H1 (cell line): ENCODE data around the gene DPP8. TPM values are rescaled to one million over a fixed set of nuclear protein-coding genes. Genes with fewer than 3 reads are reported as not detected.

ENCODE experiments used
- CTCF ChIA-PET: fragments of 300-600 bp; sonication (Branson Sonifier 250); formaldehyde crosslinking; loops from one replicate; lab custom pipeline; 2021; ENCODE audit not compliant: partially characterized antibody; lab: Charles Lee
- POLR2A ChIA-PET: fragments of 300-600 bp; sonication (Branson Sonifier 250); formaldehyde crosslinking; loops from one replicate; lab custom pipeline; 2021; ENCODE audit warnings: inconsistent platforms; ENCODE audit not compliant: partially characterized antibody; lab: Charles Lee
- DNase-seq, 2 experiments: peaks; one replicate each; pipeline versions ENCODE4 v3.0.0 to v3.0.0-alpha.2; 2010 to 2022; ENCODE audit warnings: low spot score in 2 of 2, low read depth in 1 of 2, mixed read lengths in 1 of 2
- FAIRE-seq: peaks from 2 replicates; lab custom pipeline; 2011; peaks lifted over from hg19 to GRCh38; lab: Jason Lieb, UNC
- H2AFZ ChIP-seq: 2 replicates; pipeline ENCODE4 v1.8.1; 2012; ENCODE audit warnings: low read length, inconsistent platforms
- H2AK5ac ChIP-seq: 2 replicates; pipeline ENCODE4 v1.6.1; 2013; ENCODE audit warnings: low read depth, low read length
- H2BK120ac ChIP-seq: replicated peaks from 2 replicates; pipeline ENCODE3; 2013; ENCODE audit warnings: low read depth, low read length, inconsistent platforms
- H2BK12ac ChIP-seq: 2 replicates; pipeline ENCODE4 v1.6.1; 2013; ENCODE audit warnings: low read depth, low read length
- H2BK15ac ChIP-seq: 2 replicates; pipeline ENCODE4 v1.6.1; 2013; ENCODE audit warnings: low read length
- H2BK20ac ChIP-seq: 2 replicates; pipeline ENCODE4 v1.6.1; 2013; ENCODE audit warnings: low read length
- H2BK5ac ChIP-seq: 2 replicates; pipeline ENCODE4 v1.6.1; 2013; ENCODE audit warnings: low read depth, low read length
- H3K14ac ChIP-seq: 2 replicates; pipeline ENCODE4 v1.6.1; 2013; ENCODE audit warnings: inconsistent platforms; ENCODE audit not compliant: insufficient read length
- H3K18ac ChIP-seq: 2 replicates; pipeline ENCODE4 v1.6.1; 2013; ENCODE audit warnings: low read length; ENCODE audit errors: extremely low read depth
- H3K23ac ChIP-seq: 2 replicates; pipeline ENCODE4 v1.6.1; 2013; ENCODE audit warnings: inconsistent platforms; ENCODE audit not compliant: insufficient read length
- H3K23me2 ChIP-seq: 2 replicates; pipeline ENCODE4 v1.6.1; 2013; ENCODE audit warnings: low read depth, low read length
- H3K27ac ChIP-seq: 2 replicates; pipeline ENCODE4 v1.6.1; 2011; ENCODE audit warnings: low read depth, low read length, inconsistent platforms
- H3K27me3 ChIP-seq, 4 experiments: replicated peaks in 1 of 4; 1 replicate in 1 of 4; 2 replicates in 3 of 4; pipeline versions ENCODE4 v1.6.1 to v1.8.1; 2011 to 2013; ENCODE audit warnings: low read length in 3 of 4, mild to moderate bottlenecking in 3 of 4, inconsistent platforms in 2 of 4, mixed read lengths in 2 of 4, moderate library complexity in 1 of 4; ENCODE audit not compliant: control insufficient read depth in 3 of 4, insufficient read depth in 3 of 4; ENCODE audit errors: extremely low read depth in 1 of 4
- H3K36me3 ChIP-seq, 4 experiments: 2 replicates each; pipeline versions ENCODE4 v1.6.1 to v1.8.1; 2011 to 2013; ENCODE audit warnings: mild to moderate bottlenecking in 4 of 4, low read length in 3 of 4, moderate library complexity in 2 of 4, control low read depth in 1 of 4, inconsistent platforms in 1 of 4; ENCODE audit not compliant: insufficient read depth in 4 of 4, control insufficient read depth in 2 of 4
- H3K4ac ChIP-seq: replicated peaks from 2 replicates; pipeline ENCODE3; 2013; ENCODE audit warnings: low read length, low read depth, mixed read lengths, inconsistent platforms; ENCODE audit not compliant: insufficient read length
- H3K4me1 ChIP-seq, 4 experiments: replicated peaks in 1 of 4; 1 replicate in 1 of 4; 2 replicates in 3 of 4; pipeline versions ENCODE4 v1.6.1 to v1.8.1; 2011 to 2013; ENCODE audit warnings: low read length in 3 of 4, inconsistent platforms in 2 of 4, mixed read lengths in 1 of 4; ENCODE audit not compliant: insufficient read depth in 4 of 4, control insufficient read depth in 3 of 4
- H3K4me2 ChIP-seq, 2 experiments: 2 replicates each; pipeline versions ENCODE4 v1.6.1 to v1.8.1; 2011 to 2013; ENCODE audit warnings: low read depth in 2 of 2, low read length in 2 of 2, control low read depth in 1 of 2, inconsistent platforms in 1 of 2, mild to moderate bottlenecking in 1 of 2; ENCODE audit not compliant: insufficient read depth in 1 of 2
- H3K4me3 ChIP-seq, 4 experiments: fragments of 200-600, 300-600 bp in 1 of 4; sonication (generic), shearing (Covaris generic), sonication (Bioruptor Twin) in 1 of 4; 2 replicates each; pipeline versions ENCODE4 v1.5.1 to v1.8.1; 2011 to 2016; ENCODE audit warnings: low read length in 4 of 4, low read depth in 3 of 4, control low read depth in 2 of 4, inconsistent platforms in 2 of 4, mild to moderate bottlenecking in 2 of 4, mixed read lengths in 1 of 4, moderate library complexity in 1 of 4; ENCODE audit not compliant: insufficient read depth in 2 of 4; ENCODE audit errors: extremely low read depth in 1 of 4
- H3K56ac ChIP-seq: replicated peaks from 2 replicates; pipeline ENCODE3; 2013; ENCODE audit warnings: low read depth, mild to moderate bottlenecking, mixed read lengths, low read length, inconsistent platforms; ENCODE audit not compliant: insufficient read length
- H3K79me1 ChIP-seq: 2 replicates; pipeline ENCODE4 v1.6.1; 2013; ENCODE audit warnings: low read depth, low read length, control low read depth
- H3K79me2 ChIP-seq, 2 experiments: 2 replicates each; pipeline versions ENCODE4 v1.6.1 to v1.8.1; 2012 to 2013; ENCODE audit warnings: low read length in 2 of 2, mild to moderate bottlenecking in 2 of 2, inconsistent platforms in 1 of 2; ENCODE audit not compliant: insufficient read depth in 2 of 2, control insufficient read depth in 1 of 2
- H3K9ac ChIP-seq, 4 experiments: replicated peaks in 1 of 4; 1 replicate in 1 of 4; 2 replicates in 3 of 4; pipeline versions ENCODE4 v1.6.1 to v1.8.1; 2011 to 2013; ENCODE audit warnings: low read depth in 3 of 4, low read length in 3 of 4, control low read depth in 2 of 4, mild to moderate bottlenecking in 2 of 4, moderate library complexity in 2 of 4, inconsistent platforms in 1 of 4; ENCODE audit errors: extremely low read depth in 1 of 4
- H3K9me3 ChIP-seq, 2 experiments: 2 replicates each; pipeline versions ENCODE4 v1.6.1 to v1.8.1; 2012 to 2013; ENCODE audit warnings: mild to moderate bottlenecking in 2 of 2, moderate library complexity in 2 of 2, control low read depth in 1 of 2, inconsistent platforms in 1 of 2, low read depth in 1 of 2, low read length in 1 of 2, mixed read lengths in 1 of 2; ENCODE audit not compliant: insufficient read depth in 2 of 2
- H4K20me1 ChIP-seq, 2 experiments: replicated peaks in 1 of 2; 2 replicates each; pipeline versions ENCODE3 to v1.8.1; 2011 to 2013; ENCODE audit warnings: inconsistent platforms in 2 of 2, low read length in 2 of 2, mild to moderate bottlenecking in 1 of 2; ENCODE audit not compliant: insufficient read depth in 2 of 2, control insufficient read depth in 1 of 2
- H4K5ac ChIP-seq: 2 replicates; pipeline ENCODE4 v1.6.1; 2013; ENCODE audit warnings: low read length, low read depth, mixed read lengths, inconsistent platforms; ENCODE audit not compliant: insufficient read length
- H4K8ac ChIP-seq: 2 replicates; pipeline ENCODE4 v1.8.0; 2013; ENCODE audit warnings: mild to moderate bottlenecking, moderate library complexity, low read length, inconsistent platforms; ENCODE audit not compliant: insufficient read depth; ENCODE audit errors: extremely low read depth
- H4K91ac ChIP-seq: replicated peaks from 2 replicates; pipeline ENCODE3; 2013; ENCODE audit warnings: low read length, mixed read lengths, inconsistent platforms; ENCODE audit not compliant: insufficient read length
- BACH1 ChIP-seq: IDR thresholded peaks from 2 replicates; pipeline ENCODE4 v1.6.1; 2012; ENCODE audit warnings: low read length, improper control_type of control experiment
- CEBPB ChIP-seq: IDR thresholded peaks from 2 replicates; pipeline ENCODE4 v1.6.1; 2012; ENCODE audit warnings: low read depth, low read length
- EP300 ChIP-seq, 2 experiments: IDR thresholded peaks; 1 replicate in 1 of 2; 2 replicates in 1 of 2; pipeline ENCODE4 v1.6.1; 2011 to 2012; ENCODE audit warnings: low read depth in 2 of 2, low read length in 2 of 2, mild to moderate bottlenecking in 2 of 2, borderline replicate concordance in 1 of 2, inconsistent platforms in 1 of 2, moderate library complexity in 1 of 2
- KDM4A ChIP-seq: IDR thresholded peaks from one replicate; pipeline ENCODE4 v1.7.1; 2012; ENCODE audit warnings: low read depth, mild to moderate bottlenecking, moderate library complexity, low read length, inconsistent platforms; ENCODE audit not compliant: severe bottlenecking
- NANOG ChIP-seq: IDR thresholded peaks from 2 replicates; pipeline ENCODE4 v1.6.1; 2011; ENCODE audit warnings: low read length, low read depth, mild to moderate bottlenecking, inconsistent platforms; ENCODE audit not compliant: insufficient read depth, poor library complexity, severe bottlenecking
- POU5F1 ChIP-seq: IDR thresholded peaks from 2 replicates; pipeline ENCODE4 v1.6.1; 2011; ENCODE audit warnings: low read depth, mild to moderate bottlenecking, low read length, moderate library complexity
- RNF2 ChIP-seq: fragments of 200-900, 300-1000 bp; sonication (generic); IDR thresholded peaks from 2 replicates; pipeline ENCODE4 v1.7.1; 2016; ENCODE audit warnings: borderline replicate concordance, low read depth, mild to moderate bottlenecking, antibody characterized with exemption, low read length; ENCODE audit not compliant: poor library complexity, severe bottlenecking; ENCODE audit errors: missing control alignments
- RXRA ChIP-seq: IDR thresholded peaks from 2 replicates; pipeline ENCODE4 v1.6.1; 2011; ENCODE audit warnings: low read depth, mild to moderate bottlenecking, low read length, moderate library complexity; ENCODE audit not compliant: insufficient read depth
- SP1 ChIP-seq: IDR thresholded peaks from 2 replicates; pipeline ENCODE4 v1.6.1; 2011; ENCODE audit warnings: low read depth, low read length
- SP2 ChIP-seq: IDR thresholded peaks from 2 replicates; pipeline ENCODE4 v1.6.1; 2012; ENCODE audit warnings: mild to moderate bottlenecking, low read length, inconsistent platforms
- TAF1 ChIP-seq: IDR thresholded peaks from 2 replicates; pipeline ENCODE4 v1.6.1; 2011; ENCODE audit warnings: mild to moderate bottlenecking, low read depth, low read length
- USF2 ChIP-seq: IDR thresholded peaks from 2 replicates; pipeline ENCODE4 v1.6.1; 2011; ENCODE audit warnings: low read length, improper control_type of control experiment
- WGBS, 2 experiments: shearing (Covaris generic) in 1 of 2; methylation state at CpG; one replicate each; pipeline versions ENCODE4 v1.1.6 to v1.1.7; 2013 to 2015; ENCODE audit warnings: low lambda C conversion rate in 2 of 2, mixed read lengths in 2 of 2, inconsistent platforms in 1 of 2, low coverage in 1 of 2, missing lambda C conversion rate in 1 of 2; ENCODE audit not compliant: insufficient replicate concordance in 2 of 2, insufficient coverage in 1 of 2, insufficient read length in 1 of 2; ENCODE audit errors: extremely low coverage in 1 of 2, missing lambda C conversion rate in 1 of 2; 5-methylcytosine and 5-hydroxymethylcytosine counted together
- polyA plus RNA-seq, 7 experiments: library from polyadenylated mRNA; depleted of rRNA in 3 of 7; stranded (reverse) in 5 of 7; unstranded in 2 of 7; fragments of >200 nt in 5 of 7; fragments of 200-250 nt in 2 of 7; gene quantifications; 1 replicate in 5 of 7; 2 replicates in 1 of 7; 4 replicates in 1 of 7; pipeline versions ENCODE4 v1.2.1 to v1.2.3, GENCODE V29; 2011 to 2013; ENCODE audit warnings: missing spikeins in 2 of 7, mixed read lengths in 2 of 7
- total RNA-seq: library from RNA; stranded (reverse); fragmentation: NEBNext Ultra II Directional; extraction: Animal tissue kit (Norgen Biotek cat#: 25700); gene quantifications from 2 replicates; pipeline ENCODE4 v1.2.1, GENCODE V29; 2021

The DPP8 gene
- total and polyA plus RNA-seq, 2 of the 8 experiments (the other 6 are each of a cell fraction or from before 2014, with no cell fraction given) = 9.9 to 26.0 TPM

GRCh38 chr15:65509321-65509720 lies 8.2 kb downstream of the DPP8 start:
- no peak overlapping the region for H2AFZ ChIP-seq
- no peak overlapping the region for H3K4me2 ChIP-seq
- no peak overlapping the region for H2AK5ac ChIP-seq
- H2BK20ac ChIP-seq = no peak overlapping the region
- no peak overlapping the region for H3K4me3 ChIP-seq
- H3K4me1 ChIP-seq = no peaks in the 10 kb centered on the region
- no peak overlapping the region for H4K8ac ChIP-seq
- CTCF ChIA-PET = interaction anchor here (0.6 to 0.9 kb wide), 2 partner anchors 109 to 252 kb away, joined by 3 to 5 read pairs; no protein-coding TSS in a partner anchor
- H3K18ac ChIP-seq = no peak overlapping the region
- no peaks in the 10 kb centered on the region for H4K20me1 ChIP-seq
- 82% methylated on average over 2 of the region's 2 CpGs; no CpG with 5 or more reads in 1 of the 2 experiments for WGBS, 2 experiments
- H3K23ac ChIP-seq = no peak overlapping the region
- H3K9me3 ChIP-seq = no peaks in the 10 kb centered on the region
- no peak overlapping the region for H4K91ac ChIP-seq
- H3K56ac ChIP-seq = no peak overlapping the region
- H3K14ac ChIP-seq = no peak overlapping the region
- H2BK12ac ChIP-seq = no peak overlapping the region
- no peak overlapping the region for H3K9ac ChIP-seq
- H3K23me2 ChIP-seq = no peaks in the 10 kb centered on the region
- 0 out of 4 replicates have a peak, but pooled peaks cover 0 to 7% of the 10 kb centered on the region in 2 experiments for H3K79me2 ChIP-seq
- H2BK5ac ChIP-seq = no peak overlapping the region
- peaks cover 0 to 43% (median 9%) of the 10 kb centered on the region in 4 experiments; a peak in 4 of 8 replicates for H3K36me3 ChIP-seq
- no peaks in the 10 kb centered on the region for H3K79me1 ChIP-seq
- POLR2A ChIA-PET = interaction anchor here (0.6 to 1.5 kb wide), 6 partner anchors 9 to 174 kb away, joined by 3 to 5 read pairs (median 4); no protein-coding TSS in a partner anchor
- no peak overlapping the region for H2BK15ac ChIP-seq
- H3K27me3 ChIP-seq = no peaks in the 10 kb centered on the region
- FAIRE-seq = no peak
- no peak for DNase-seq
- no peak overlapping the region for H3K4ac ChIP-seq
- H2BK120ac ChIP-seq = no peak overlapping the region
- H4K5ac ChIP-seq = no peak overlapping the region
- no peak overlapping the region for H3K27ac ChIP-seq
- TF ChIP-seq KDM4A = no peak
- no peak for TF ChIP-seq NANOG
- no peak for TF ChIP-seq USF2
- TF ChIP-seq RXRA = no peak
- no peak for TF ChIP-seq RNF2
- TF ChIP-seq TAF1 = no peak
- TF ChIP-seq POU5F1 = no peak
- no peak for TF ChIP-seq SP1
- TF ChIP-seq EP300 (IDR thresholded peaks at IDR 0.05; ENCODE audit: borderline replicate concordance in 1 of 2, low read depth in 2 of 2, low read length in 2 of 2) = no peak
- TF ChIP-seq SP2 = no peak
- no peak for TF ChIP-seq CEBPB
- no peak for TF ChIP-seq BACH1
